ENCODE measurements around the gene PKIG.

PKIG gene

DNA sequence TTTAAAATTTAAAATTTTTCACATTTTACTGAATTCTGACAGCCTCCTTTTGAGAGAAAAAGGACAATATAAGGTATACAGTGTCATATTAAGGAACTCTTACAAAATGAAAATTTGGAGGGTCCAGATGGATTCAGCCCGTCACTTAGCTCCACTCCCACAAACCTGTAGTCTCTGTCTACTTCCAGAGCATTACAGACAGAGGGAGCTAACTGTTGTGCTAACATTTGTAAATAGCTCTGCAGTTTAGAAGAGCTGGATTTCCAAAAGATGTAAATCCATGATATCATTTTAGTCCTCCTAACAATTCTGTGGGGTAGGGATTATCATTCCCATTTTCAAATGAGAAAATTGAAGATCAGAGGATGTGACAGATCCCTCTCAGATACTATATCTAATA, 44.4 kb upstream of the PKIG start:
- TF ChIP-seq, protein P1, sequence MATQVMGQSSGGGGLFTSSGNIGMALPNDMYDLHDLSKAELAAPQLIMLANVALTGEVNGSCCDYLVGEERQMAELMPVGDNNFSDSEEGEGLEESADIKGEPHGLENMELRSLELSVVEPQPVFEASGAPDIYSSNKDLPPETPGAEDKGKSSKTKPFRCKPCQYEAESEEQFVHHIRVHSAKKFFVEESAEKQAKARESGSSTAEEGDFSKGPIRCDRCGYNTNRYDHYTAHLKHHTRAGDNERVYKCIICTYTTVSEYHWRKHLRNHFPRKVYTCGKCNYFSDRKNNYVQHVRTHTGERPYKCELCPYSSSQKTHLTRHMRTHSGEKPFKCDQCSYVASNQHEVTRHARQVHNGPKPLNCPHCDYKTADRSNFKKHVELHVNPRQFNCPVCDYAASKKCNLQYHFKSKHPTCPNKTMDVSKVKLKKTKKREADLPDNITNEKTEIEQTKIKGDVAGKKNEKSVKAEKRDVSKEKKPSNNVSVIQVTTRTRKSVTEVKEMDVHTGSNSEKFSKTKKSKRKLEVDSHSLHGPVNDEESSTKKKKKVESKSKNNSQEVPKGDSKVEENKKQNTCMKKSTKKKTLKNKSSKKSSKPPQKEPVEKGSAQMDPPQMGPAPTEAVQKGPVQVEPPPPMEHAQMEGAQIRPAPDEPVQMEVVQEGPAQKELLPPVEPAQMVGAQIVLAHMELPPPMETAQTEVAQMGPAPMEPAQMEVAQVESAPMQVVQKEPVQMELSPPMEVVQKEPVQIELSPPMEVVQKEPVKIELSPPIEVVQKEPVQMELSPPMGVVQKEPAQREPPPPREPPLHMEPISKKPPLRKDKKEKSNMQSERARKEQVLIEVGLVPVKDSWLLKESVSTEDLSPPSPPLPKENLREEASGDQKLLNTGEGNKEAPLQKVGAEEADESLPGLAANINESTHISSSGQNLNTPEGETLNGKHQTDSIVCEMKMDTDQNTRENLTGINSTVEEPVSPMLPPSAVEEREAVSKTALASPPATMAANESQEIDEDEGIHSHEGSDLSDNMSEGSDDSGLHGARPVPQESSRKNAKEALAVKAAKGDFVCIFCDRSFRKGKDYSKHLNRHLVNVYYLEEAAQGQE (IDR thresholded peaks at IDR 0.05; ENCODE audit: insufficient read depth in 1 of 2, low read depth in 2 of 2, low read length in 2 of 2), result no peak
- TF ChIP-seq FOXP2 (optimal IDR thresholded peaks at IDR 0.05; ENCODE audit: borderline replicate concordance, extremely low read depth, extremely low read length, insufficient read depth) (no peak), TAF1 (IDR thresholded peaks at IDR 0.05; ENCODE audit: borderline replicate concordance, insufficient read depth, low read length) (no peak)

DNA sequence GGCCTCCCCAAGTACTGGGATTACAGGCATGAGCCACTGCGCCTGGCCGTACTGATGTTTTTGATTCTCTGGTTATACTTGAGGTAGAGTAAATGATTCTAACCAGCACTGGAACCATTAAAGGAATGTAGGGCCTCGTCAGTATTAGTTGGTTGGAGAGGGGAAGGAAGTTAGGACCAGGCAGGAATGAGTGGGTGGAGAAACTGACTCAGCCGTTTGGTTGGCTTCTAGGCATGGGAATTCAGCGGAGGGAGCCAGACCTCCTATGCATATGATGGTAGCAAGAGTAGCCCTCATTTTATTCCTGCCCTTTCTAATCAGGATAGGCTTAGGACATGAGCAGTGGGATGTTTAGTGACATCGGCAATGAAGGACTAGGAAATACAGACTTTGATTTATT, 41.5 kb upstream of the PKIG start:
- TF ChIP-seq, protein P1 (IDR thresholded peaks at IDR 0.05; ENCODE audit: insufficient read depth in 1 of 2, low read depth in 2 of 2, low read length in 2 of 2), result no peak
- TF ChIP-seq POLR2AphosphoS5 (IDR thresholded peaks at IDR 0.05; ENCODE audit: low read depth, low read length) (no peak), FOXP2 (optimal IDR thresholded peaks at IDR 0.05; ENCODE audit: borderline replicate concordance, extremely low read depth, extremely low read length, insufficient read depth) (no peak), SIN3A (IDR thresholded peaks at IDR 0.05; ENCODE audit: borderline replicate concordance, insufficient read depth, low read length) (no peak), TAF1 (IDR thresholded peaks at IDR 0.05; ENCODE audit: borderline replicate concordance, insufficient read depth, low read length) (no peak)

DNA sequence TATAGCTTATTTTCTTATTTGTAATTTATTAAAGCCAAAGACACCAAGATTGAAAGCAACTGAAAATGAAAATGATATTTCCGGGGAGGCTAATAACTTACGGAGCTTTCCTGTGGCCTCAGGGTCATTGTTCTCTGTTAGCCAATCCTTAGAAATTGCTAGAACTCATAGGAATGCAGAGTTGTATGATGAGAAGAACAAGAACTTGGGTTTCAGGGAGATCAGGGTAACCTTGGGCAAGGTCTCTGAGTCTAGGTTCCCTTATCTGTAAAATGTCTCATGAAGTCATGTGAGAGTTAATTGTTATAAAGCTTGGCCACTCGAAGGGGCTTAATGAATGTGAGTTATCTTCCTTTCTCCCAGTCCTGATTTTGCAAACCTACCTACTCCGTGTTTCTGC, 40.4 kb upstream of the PKIG start:
- TF ChIP-seq POLR2AphosphoS5 (IDR thresholded peaks at IDR 0.05; ENCODE audit: low read depth, low read length) (no peak), TAF1 (IDR thresholded peaks at IDR 0.05; ENCODE audit: borderline replicate concordance, insufficient read depth, low read length) (no peak), FOXP2 (optimal IDR thresholded peaks at IDR 0.05; ENCODE audit: borderline replicate concordance, extremely low read depth, extremely low read length, insufficient read depth) (no peak), SIN3A (IDR thresholded peaks at IDR 0.05; ENCODE audit: borderline replicate concordance, insufficient read depth, low read length) (no peak)
- TF ChIP-seq, protein P1 (IDR thresholded peaks at IDR 0.05; ENCODE audit: insufficient read depth in 1 of 2, low read depth in 2 of 2, low read length in 2 of 2), result no peak

DNA sequence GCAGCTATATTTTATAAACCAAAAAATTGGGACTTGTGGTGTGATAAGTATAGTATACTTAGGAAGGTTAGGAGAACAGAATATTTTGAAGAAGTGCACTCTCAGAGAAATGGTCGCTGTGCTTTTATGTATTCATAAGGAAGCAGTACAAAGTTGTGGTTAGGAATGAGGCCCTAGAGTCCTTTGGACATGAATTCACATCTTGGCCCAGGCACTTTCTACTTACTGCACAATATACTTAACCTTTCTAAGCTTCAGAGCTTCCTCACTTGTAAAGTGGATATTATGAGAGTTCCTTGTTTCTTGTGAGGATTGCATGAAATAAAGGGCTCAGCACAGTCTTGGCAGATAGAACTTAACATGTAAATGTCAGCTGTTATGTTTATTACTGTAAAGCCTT, 39.5 kb upstream of the PKIG start:
- no peak for TF ChIP-seq SIN3A (IDR thresholded peaks at IDR 0.05; ENCODE audit: borderline replicate concordance, insufficient read depth, low read length)
- no peak for TF ChIP-seq FOXP2 (optimal IDR thresholded peaks at IDR 0.05; ENCODE audit: borderline replicate concordance, extremely low read depth, extremely low read length, insufficient read depth)
- no peak for TF ChIP-seq POLR2AphosphoS5 (IDR thresholded peaks at IDR 0.05; ENCODE audit: low read depth, low read length)
- TF ChIP-seq TAF1 (IDR thresholded peaks at IDR 0.05; ENCODE audit: borderline replicate concordance, insufficient read depth, low read length), result no peak
- TF ChIP-seq, protein P1 (IDR thresholded peaks at IDR 0.05; ENCODE audit: insufficient read depth in 1 of 2, low read depth in 2 of 2, low read length in 2 of 2), result no peak

DNA sequence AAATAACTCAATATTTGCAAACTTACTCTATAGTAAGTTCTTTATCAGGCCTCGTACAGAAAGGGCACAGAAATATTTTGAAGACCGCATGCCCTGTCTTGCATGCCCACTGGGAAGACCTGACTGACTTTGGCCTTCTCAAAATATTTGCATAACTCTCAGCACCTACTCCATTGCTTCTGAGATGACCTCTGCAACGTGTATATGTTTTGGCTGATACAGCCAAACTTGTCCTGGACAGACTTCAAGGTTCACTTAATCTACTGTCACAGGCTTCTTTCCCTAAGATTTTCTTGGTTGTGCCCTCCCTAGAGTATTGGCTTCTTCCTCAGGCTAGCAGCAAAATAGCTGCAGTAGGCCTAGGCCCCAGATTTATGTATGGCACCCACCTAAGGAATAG, 39.0 kb upstream of the PKIG start:
- TF ChIP-seq, protein P1 (IDR thresholded peaks at IDR 0.05; ENCODE audit: insufficient read depth in 1 of 2, low read depth in 2 of 2, low read length in 2 of 2), result no peak
